MV-4-11 (cell line): Measurements from ENCODE around the gene ELFN1.

Experiments used
- DNase-seq: peaks from one replicate; lab custom pipeline; 2025; lab: John Stamatoyannopoulos, UW

ELFN1 gene

DNA sequence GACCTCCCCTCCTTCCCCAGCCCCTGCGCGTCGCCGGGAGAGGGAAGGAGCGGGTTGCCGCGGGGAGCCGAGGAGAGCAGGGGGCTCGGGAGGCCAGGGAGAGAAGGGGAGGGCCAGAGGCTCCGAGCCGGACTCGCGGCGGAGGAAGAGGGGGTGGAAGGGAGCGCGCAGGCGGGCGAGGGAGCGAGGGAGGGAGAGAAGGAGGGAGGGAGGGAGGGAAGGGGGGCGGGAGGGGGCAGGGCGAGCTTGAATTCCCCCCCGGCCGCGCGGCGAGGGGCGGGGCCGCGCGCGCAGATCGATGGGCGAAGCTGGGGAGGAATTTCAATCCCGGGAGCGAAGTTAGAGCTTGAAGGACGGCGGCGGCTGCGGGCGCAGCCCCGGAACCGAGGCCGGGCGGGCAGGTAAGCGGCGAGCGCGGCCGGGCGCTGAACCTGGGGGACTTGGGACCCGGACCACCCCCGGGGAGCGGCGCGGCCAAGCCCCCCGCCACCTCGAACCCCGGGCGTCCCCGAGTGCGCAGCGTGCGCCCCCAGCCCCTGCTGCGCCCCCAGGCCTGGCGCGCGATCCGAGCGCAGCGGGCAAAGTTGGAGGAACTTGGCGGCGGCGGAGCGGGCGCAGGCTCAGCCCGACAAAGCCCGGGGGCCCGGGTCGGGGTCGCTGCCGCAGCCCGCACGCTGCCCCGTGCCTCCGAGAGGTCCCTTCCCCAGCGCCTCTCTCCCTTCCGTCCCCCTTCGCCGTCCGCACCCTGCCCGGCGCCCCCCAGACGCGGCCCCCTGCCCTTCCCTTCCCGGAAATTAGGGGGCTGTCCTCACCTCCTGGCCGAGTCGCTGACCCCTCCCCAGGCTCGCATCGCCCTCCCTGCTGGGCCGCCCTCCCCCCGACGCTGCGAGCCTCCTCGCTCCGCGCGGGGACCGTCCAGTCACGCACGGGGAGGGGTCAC, at the start of gene ELFN1:
Gene ELFN1 (plus strand): TSS at position 324 of the 940 bp plus-strand sequence. CDS start 74,320 bp downstream, outside the sequence.
- no peak for DNase-seq

GRCh38 chr7:1620835-1621234, 49.2 kb upstream of the ELFN1 start:
- no peak for DNase-seq

- no peak for DNase-seq
Observed at GRCh38 chr7:1621718-1622117, 48.4 kb upstream of the ELFN1 start.

DNA sequence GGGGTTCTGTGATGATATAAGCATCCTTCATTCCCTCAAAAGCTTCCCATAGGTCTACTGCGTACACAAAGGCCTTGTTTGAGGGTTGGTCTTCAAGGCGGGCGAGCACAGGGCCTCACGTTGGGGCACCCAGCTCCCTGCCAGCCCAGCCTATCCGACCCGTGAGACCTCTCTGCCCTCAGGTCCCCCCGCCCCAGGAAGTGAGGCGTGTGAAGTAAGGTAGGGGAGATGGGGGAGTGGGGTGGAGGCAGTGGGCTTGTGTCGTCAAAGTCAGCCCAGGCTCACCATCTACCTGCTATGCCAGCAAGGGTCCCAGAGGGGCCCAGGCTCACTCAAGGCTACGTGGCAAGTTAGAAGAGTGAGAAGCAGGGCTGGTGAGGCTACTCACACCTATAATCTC, 47.6 kb upstream of the ELFN1 start:
- DNase-seq, result no peak

DNA sequence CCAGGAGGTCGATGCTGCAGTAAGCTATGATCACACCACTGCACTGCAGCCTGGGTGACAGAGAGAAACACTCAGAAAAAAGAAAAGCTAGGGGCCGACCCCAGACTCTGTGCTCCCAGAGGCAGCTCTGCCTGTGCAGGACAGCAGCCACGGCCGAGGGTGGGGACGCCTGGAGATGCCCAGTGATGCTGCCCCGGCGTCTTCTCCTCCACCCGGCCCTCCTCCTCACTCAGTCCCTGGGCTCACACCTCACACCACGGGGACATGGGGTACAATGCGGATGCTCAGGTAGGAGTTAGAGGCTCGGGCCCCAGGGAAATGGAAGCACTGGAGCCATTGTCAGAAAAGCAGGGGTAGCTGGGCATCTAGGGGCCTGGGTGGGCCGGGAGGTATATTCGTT, 46.3 kb upstream of the ELFN1 start:
- DNase-seq, result no peak

- no peak for DNase-seq
Observed at GRCh38 chr7:1624999-1625927, 44.8 kb upstream of the ELFN1 start.

DNA sequence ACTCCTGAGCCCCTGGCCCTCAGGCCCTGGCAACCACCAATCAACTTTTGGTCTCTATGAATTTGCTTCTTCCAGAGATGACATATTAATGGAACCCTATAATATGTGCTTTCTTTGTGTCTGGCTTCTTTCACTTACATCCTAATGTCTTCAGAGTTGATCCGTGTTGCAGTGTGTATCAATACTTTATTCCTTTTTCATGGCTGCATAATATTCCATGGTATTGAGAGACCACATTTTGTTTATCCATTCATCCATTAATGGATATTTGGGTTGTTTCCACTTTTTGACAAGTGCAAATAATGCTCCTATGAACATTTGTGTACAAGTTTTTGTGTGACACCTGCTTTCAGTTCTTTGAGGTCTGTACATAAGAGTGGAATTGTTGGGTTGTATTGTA, 43.3 kb upstream of the ELFN1 start:
- DNase-seq, result no peak

DNA sequence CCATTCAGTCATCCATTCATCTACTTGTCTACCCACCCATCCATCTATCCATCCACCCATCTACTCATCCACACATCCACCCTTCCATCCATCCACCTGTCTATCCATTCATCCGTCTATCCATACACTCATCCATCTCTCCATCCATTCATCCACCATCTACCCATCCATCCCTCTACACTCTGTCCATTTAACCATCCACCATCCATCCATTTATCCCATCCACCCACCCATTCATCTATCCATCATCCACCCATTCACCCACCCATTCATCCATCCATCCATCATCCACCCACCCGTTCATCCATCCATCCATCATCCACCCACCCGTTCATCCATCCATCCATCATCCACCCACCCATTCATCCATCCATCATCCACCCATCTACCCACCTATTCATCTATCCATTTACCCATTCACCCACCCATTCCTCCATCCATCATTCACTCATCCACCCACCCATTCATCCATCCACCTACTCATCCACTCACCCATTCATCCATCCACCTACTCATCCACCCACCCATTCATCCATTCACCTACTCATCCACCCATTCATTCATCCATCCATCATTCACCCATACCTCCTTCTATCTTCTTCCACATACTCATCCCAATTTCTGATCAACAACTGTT, 39.3 kb upstream of the ELFN1 start:
- no peak for DNase-seq

GRCh38 chr7:1631678-1632077, 38.4 kb upstream of the ELFN1 start:
- DNase-seq, result no peak

DNA sequence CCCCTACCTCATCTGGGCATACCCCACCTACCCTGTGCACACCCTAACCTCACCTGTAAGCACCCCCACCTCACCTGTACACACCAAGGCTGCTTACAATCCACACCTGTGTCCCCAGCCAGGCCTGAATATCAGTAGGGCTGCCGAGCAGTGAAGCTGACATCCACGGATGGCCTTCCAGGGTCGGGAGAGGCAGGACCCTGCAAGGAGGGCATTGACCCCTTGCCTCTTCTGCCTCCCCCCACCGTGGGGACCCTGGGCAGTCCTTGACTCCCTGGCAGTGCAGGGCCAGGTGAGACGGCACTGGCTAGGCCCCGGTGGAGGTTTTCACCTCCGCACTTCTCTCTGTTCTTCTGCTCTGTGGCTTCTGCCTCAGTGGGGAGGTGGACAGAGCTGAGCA, 37.6 kb upstream of the ELFN1 start:
- DNase-seq, result no peak

- no peak for DNase-seq
Observed at GRCh38 chr7:1632916-1633785, 36.9 kb upstream of the ELFN1 start.

- DNase-seq, result no peak
Observed at GRCh38 chr7:1635401-1635800, 34.7 kb upstream of the ELFN1 start.

- DNase-seq, result no peak
Observed at GRCh38 chr7:1637155-1637554, 32.9 kb upstream of the ELFN1 start.

DNA sequence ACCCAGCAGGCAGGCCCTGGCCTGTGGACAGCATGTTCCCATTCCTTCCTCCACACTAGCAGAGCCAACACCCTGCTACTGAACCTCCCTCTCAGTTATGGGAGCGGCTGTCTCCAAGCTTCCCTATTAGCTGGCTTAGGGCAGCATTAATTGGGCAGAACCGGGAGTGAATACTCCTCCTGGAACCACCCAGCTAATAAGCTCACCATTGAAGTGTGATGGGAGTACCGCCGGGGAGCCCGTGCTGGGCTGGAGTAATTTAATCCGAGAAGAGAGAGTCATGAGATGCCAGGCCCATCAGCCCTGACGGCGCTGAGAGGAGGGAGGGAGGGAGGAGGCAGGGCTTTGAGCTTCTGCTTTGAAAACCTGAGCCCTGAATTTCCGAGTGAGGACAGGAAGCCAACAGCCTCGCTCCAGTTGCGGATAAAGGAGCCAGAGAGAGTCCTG, 31.8 kb upstream of the ELFN1 start:
- DNase-seq, result no peak

DNA sequence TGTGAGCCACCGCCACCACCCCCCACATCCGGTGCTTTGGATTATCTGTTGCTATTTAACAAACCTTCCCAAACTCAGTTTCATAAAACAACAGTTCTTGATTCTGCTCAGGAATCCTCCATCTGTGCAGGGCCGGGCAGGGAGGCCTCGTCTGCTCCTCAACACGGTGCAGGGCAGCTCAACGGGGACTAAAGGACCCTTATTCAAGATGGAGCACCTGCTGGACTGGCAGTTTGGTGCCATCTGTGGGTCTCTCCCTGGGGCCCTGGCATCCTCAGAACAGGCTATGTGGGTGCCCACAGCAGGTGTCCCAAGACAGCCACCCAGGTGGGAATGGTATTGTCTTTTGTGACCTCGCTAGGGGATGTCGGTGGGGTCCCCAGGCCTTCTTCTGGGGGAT, 31.0 kb upstream of the ELFN1 start:
- DNase-seq, result no peak

DNA sequence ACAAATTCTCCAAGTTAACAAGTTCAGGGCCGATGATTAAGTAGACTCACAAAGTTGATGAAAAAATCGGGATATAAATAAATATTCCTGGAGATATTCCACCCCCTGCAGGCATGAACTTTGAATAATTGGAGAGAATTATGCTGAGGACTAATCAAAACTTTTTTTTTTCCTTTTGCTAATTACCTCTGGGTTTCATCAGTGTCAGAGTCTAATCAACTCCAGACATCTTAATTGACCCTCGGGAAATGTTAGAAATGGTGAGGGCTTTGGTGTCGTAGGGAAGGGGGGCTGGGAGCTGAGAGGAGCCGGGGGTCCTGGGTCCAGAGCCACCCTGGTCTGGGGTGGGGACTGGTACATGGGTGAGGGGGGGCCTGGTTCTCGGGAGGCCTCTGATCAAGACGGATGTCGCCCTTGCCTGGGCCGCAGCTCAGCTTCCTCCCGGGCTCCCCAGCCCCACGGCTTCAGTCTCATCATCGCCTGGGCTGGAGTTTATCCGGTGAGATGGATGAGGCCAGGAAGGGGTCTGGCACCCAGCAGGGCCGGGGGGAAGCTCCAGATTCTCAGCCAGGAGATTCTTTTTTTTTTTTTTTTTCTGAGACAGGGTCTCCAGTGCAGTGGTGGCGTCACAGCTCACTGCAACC, 30.4 kb upstream of the ELFN1 start:
- no peak for DNase-seq

DNA sequence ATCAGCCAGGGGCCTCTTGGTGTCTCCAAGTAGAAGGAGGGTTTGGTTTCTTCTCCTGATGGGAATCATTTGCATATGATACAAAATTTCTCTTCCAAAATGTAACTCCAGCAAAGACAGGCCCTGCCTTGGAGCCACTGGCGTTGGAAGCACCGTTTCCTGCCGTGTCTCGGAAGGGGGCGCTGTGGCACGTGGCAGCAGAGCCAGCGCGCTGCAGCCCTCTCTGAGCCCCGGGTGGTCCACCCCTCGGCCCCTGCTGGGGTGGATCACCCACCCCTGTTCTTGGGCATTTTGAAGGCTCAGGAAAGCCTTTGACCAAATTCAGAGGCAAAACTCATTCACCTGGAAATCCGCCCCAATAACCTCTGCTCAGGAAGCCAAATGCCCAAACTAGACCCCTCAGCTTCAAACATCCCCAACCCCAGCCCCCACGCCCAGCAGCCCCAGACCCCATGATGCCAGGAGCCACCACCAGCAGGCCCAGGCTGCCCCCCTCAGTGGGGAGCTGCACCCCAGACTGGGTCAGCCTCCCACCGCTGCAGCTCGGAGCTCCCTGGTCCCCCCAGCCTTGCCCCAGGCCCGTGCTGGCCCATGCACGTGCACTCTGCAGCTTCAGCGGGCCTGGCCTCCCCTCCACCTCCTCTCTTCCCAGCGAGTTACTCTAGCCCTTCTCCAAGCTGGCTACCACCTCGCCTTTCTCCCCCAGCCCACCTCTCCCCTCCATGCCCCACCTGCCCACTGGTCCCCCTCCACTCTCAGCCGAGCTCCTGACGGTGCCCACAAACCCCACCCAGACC, 29.5 kb upstream of the ELFN1 start:
- DNase-seq, result no peak

DNA sequence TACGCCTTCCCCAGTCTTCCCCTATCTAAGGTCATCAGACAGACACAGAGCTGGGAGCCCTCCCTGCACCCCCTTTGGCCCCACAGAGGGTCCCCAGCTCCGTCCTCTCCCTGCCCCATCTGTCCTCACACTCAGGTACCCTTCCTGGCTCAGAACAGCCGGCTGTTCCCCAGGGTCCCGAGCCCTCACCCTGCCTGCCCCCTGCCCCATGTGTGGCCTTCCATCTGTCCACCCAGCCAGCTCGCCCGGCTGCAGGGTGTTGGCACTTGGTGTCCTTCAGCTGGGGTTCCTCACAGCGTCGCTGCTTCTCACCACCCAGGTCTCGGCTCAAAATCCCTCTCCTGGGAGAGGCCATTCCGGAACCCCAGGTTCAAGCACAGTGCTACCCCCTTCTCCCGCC, 28.9 kb upstream of the ELFN1 start:
- DNase-seq, result no peak

DNA sequence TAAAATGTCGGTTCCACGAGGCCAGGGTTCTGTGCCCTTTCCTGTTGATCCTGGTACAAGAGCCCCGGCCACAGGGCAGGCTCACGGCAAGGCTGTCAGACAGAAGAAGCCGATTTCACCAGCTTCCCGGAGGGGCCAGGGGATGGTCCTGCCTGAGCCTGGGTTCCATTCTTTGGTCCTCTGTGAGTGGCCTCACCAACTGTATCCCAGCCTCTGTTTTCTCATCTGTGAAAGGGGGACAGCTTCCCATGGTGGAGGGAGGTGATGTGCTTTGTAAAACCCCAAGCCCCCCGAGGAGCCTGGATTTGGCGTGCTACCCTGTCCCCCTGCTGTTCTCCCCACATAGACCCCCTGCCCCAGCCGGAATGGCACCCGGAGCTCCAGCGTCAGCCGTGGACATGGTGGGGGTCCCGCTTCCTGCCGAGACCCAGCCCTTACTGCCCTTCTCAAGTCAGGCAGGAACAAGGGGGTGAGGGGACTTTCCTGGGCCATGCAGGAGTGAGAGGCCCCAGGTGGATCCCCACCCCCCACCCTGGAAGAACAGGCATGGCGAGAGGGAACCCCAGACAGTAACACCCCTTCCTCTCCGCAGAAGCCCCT, 28.3 kb upstream of the ELFN1 start:
- no peak for DNase-seq
